HG03108 (cell line): Measurements from ENCODE around the gene CAPN2.

Experiments used
- ATAC-seq: cut with Tn5 transposase; IDR thresholded peaks from one replicate; pipeline ENCODE4 v1.9.1; 2021; ENCODE audit warnings: moderate library complexity; ENCODE audit not compliant: unreplicated experiment

The CAPN2 gene

DNA sequence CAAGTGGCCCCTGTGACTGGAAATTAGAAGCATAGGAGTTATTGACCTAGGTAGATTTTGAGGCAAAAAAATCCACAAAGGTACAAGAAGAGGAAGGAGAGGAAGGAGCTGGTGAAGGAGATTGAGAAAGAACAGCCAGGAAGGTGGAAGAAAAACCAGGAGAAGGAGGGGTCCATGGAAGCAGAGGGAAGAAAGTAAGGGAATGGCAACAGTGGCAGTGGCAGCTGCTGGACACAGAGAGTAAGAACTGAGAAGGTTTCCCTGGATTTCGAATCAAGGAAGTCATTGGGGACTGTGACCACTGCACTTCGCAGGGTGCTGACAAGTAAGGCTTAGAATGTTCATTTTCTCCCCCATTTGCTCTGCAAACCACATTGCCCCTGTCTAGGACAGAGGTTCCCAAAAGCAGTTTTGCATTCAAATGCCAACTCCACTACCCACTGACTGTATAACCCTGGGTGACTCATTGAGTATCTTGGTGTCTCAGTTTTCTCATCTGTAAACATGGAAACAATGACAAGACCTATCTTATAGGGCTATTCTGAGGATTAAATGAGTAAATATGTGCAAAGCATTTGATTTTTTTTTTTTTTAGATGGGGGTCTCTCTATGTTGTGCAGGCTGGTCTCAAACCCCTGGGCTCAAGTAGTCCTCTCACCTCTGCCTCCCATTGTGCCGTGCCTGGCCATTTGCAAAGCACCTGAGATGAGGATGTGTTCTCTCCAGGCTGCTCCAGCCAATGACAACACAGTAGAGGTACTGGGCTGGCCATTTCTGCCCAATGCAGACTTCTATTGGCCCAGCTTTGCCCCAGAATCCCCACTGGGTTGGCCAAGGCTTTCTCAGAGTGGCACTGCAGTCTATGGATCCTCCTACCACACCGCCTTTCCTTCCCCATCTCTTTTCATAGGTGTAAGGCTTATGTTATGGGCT is 9.3 kb upstream of the CAPN2 start:
- no peak for ATAC-seq

DNA sequence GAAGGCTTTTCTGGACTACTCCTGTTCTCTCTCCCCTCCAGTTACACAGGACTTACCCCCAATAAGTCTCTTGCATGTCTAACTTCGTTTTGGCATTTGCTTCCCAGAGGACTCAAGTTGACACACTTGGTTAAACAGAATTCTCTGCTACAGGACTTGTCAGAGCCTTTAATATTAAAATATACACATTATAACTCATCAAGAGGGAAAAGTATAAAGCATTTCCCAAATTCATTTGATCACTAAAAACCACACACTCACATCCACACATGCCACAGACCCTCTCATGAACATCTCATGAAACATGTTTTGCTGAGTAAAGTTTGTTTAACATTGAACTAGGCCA is 8.7 kb upstream of the CAPN2 start:
- no peak for ATAC-seq

DNA sequence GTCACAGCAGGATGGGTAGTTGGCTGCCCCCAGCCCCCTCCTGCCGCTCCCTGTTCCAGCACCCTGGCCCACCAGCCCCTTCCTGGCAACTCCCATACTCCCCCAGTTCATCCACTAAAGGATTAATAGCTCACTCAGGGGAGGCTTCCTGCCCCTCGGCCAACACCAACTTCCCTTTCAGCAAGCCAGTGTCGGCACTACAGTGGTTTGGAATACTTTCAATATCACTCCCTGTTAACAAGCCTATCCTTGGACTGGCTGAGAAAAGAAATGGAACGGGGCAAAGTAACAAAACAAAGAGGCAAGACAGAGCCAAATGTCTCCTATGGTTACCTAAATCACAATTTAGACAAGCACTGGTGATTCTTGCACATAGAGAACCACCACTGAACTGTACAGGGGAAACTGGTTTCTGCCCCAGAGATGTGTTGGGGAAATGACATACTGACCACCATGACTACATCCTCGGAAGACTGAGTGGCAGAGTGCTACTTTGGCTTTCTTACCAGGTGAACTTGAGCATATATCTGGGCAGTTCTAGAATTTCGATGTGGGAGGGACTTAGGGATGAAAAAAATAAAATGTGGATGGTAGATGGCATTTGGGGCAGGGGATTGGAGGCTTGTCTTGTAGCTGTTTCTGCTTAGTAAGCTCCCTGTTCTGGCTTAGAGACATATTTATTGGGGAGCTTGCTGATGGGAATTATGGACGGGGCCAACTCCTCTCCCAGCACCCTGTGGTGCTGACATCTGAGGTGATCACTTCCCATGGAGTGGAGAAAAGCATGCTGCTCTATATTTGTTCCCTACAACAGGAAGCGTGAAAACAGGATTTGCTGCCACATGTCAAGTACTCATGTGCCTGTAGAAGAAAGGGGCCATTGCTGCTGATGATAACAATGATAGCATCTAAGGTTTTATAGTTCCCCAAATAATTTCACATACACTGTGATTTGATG is 7.1 kb upstream of the CAPN2 start:
- no peak for ATAC-seq

DNA sequence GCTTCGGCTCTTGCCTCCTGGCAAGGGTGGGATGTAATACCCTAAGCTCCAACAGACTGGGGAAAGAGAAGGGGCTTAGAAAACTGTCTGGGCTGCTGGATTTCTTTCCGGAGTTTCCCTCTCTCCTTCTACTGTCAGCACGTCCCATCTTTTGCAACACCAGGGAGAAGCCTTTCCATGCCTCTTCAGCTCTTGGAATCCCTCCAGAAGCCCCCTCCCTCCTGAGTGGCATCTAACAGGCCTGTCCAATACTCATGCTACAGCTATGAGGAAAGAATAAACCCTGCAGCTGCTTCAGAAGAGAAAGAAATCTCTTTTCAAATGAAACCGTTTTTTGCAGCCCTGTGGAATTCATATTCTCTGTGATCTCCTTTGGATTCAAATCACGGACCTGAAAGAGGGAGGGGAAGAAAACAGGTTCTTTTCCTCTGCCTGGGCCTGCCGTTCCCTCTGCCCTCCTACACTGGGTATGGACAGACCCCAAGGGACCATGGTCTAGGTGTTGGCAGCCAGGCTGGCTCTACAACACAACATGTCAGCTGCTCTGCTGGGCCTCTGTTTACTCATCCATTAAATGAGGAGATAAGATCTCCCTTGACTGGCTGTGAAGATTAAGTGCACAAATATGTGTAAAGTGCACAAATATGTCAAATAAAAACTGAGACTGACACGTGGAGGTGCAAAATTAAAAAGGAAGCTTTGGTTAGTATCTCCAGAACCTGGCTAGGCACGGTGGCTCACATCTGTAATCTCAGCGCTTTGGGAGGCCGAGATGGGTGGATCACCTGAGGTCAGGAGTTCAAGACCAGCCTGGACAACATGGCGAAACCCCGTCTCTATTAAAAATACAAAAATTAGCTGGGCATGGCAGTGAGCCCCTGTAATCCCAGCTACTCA is 6.0 kb upstream of the CAPN2 start:
- ATAC-seq, result no peak

- no peak for ATAC-seq
Observed at GRCh38 chr1:223707256-223708000, 4.9 kb upstream of the CAPN2 start.

GRCh38 chr1:223708001-223708359 is 4.4 kb upstream of the CAPN2 start:
- ATAC-seq, result no peak

DNA sequence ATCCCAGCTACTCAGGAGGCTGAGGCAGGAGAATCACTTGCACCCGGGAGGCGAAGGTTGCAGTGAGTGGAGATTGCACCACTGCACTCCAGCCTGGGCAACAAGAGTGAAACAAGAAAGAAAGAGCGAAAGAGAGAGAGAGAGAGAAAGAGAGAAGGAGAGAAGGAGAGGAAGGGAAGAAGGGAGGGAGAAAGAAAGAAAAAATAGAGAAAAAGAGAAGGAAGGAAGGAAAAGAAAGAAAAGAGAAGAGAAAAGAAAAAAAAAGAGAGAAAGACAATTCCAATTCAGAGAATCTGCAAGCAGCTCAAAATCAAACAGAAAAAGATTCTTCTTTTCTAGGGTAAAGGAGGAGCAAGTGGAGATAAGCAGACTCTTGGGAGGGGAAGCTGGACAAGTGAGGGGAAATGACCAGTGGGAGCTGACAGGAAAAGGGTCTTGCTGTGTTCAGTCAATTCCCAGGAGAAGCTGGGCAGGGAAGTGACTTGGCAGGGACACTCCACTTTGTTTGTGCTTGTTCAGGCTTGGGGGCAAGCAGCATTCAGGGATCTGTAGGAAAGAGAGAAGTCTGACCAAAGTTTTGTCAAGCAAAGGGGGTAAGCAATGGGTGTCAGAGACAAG is 3.6 kb upstream of the CAPN2 start:
- no peak for ATAC-seq

- no peak for ATAC-seq
Observed at GRCh38 chr1:223709598-223709997, 2.7 kb upstream of the CAPN2 start.

- no peak for ATAC-seq
Observed at GRCh38 chr1:223710179-223711133, 1.9 kb upstream of the CAPN2 start.

- ATAC-seq, result no peak
Observed at GRCh38 chr1:223711173-223711572, 1.2 kb upstream of the CAPN2 start.

GRCh38 chr1:223711747-223712193 is 569 bp upstream of the CAPN2 start:
- ATAC-seq, result no peak

GRCh38 chr1:223712850-223713474 is 623 bp downstream of the CAPN2 start:
- ATAC-seq, result peak; percentile 24

- no peak for ATAC-seq
Observed at GRCh38 chr1:223713546-223714420, 1.4 kb downstream of the CAPN2 start.

DNA sequence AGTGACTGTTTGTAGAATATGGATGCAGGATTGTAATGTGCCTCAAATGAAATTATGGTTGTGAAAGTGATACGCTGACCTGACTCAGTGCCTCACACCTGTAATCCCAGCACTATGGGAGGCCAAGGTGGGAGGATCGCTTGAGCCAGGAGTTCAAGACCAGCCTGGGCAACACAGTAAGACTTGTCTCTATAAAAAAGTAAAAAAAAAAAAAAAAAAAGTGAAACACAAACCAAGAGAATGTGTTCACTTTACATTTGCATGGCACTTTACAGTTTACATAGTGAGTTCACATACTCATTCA is 2.0 kb downstream of the CAPN2 start:
- no peak for ATAC-seq

DNA sequence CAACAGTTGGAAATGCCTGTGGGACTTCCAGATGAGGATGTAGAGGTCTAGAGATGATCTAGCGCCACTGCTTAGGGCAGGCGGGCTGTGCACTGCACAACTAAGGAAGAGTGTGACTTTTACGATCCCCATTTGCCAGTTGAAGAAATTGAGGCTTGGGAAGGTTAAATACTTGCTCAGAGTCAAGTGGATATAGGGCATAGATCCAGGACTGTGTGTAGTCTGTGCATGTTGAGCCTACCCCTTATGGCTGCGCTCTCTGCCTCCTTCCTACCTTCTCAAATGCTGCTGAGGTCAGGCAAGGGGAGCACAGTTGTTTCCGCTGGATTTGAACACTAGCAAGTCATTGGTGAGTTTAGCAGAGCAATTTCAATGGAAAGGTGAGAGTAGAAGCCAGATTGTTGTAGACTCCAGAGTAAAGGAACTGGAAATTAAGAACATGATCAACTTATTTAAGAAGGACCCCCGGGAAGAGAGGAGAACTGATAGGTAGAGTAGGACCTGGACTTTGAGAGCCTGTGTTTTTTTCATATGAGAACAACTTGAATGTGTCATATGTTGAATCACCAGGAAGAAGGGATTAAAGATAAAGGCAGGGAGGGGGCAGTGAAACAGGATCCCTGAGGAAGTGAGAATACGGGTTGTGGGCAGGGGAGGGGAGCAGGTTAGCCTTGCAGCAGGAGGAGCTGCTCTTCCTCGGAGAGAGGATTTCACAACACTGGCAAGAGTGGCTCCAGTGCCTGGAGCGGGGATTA is 2.7 kb downstream of the CAPN2 start:
- no peak for ATAC-seq

DNA sequence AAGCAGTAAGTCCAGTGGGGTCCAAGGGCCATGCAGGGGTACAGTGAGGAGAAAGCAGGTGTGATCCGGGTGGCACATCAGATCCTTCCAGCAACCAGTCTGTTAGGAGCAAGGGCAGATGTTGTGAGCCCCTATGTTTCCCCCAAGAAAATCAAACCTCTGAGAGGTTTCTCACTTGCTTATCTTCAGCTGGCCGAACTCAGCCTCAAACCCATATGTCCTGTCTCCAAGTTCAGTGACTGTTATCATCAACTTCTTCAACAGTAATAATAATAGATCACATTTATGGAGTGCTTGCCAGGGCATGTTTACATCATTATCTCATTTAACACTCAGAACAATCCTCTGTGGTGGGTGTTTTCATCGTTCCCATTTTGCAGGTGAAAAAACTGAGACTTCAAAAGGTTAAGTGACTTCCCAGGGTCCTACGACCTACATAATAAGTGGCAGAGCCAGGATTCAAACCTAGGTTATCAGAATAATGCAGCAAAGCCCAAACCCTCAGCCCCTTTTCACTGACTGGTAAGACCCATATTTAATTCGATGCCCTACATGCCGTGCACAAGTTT is 3.3 kb downstream of the CAPN2 start:
- ATAC-seq, result no peak
